NCI-H1694 (cell line): Measurements from ENCODE around the gene ARMH3.

Experiments
- DNase-seq: peaks from one replicate; lab custom pipeline; 2025; lab: John Stamatoyannopoulos, UW

Gene ARMH3

GRCh38 chr10:101894742-101895141, 161.2 kb downstream of the ARMH3 start:
- DNase-seq, result no peak

- DNase-seq, result no peak
Observed at GRCh38 chr10:101894266-101894665, 161.7 kb downstream of the ARMH3 start.

DNA sequence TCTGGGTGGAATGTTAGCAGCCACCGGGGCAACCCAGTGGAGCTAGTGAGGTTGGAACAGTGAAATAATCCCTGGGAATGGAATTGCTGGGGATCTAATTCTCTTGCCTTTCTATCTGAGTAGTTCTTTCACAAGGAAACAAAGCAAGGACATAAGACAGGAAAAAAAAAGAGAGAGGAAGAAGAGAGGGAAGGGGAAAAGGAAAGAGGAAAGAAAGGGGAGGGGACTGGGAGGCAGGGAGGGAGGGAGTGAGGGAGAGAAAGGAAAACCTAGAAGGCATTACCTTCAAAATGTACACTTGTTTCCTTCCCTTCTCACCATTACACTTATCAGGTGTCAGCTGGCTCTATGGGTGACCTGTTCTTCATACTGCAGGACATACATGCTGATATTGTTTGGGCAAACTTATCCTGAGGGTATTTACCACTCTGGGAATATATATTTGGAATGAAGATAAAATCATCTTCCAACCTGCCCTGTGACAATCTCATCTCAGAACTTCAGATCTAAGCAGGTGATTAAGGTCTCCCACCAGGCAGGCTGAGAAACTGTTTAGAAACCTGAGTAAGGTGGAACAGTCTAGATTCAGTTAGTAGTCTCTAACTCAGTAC, 162.4 kb downstream of the ARMH3 start:
- no peak for DNase-seq

DNA sequence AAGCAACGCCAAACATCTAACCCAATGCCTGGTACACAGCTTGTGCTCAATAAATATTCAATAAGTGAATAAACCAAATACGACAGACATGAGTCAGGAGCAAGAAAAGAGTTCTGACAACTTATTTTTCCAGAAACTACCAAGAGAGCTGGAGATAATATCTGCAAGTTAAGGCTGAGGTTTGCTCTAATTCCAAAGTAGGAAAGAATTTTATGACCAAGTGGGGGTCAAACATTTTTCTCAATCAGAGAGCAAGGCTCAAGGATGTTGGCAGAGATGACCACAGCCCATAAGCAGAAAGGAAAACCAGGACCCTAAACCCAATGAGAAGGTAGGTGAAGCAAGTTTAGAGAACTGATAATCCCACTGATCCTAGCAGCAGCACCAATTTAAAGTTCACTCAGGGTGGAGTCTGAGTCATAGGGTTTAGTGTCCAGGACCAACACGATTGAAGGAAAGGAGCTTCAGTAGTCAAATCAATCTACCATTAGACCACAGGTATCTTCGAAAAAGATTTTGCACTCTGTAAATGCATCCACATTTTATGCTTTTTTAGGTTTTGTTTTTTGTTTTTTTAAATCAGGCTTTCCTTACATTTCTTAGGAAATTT, 163.1 kb downstream of the ARMH3 start:
- no peak for DNase-seq

DNA sequence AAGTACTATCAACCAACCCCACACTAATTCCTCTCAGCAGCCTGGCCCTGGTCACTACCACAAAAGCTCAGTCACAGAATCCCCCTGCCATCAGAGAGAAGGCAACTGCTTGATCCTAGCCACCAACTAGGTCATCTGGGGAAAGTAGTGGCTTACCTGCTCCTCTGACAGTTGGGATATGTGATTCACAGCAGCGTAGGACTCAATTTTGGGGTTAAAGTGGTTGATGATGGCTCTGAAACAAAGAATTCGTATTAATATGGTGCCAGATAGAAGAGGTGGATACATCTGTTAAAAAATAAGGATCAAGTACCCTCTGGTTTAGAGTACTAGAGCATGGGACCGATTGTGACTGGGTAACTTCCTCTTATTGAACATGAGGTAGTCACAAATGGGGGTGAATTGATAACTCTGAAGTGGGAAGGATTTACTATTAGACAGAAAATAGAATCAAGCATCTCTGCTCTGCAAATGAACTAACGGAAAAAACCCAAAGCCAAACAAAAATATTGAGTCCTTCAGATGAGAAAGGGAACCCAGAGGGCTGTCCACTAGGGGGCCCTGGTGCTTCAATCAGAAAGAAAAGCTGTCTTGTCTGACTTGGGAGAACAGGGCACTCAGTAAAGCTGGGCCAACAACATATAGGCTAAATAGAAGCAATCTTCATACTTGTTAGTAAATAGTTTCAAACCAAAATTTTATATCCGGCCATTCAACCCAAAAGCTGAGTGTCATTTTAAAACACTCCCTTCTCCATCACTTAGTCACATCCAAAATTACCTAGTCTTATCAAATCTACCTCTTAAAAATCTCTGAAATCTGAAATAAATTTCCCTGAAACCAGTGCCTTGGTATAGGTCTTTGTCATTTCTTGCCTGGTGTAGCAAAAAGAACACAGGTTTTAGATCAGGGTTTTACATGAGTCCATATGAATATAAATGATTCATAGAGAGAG, 166.4 kb downstream of the ARMH3 start:
- DNase-seq, result peak; percentile 83

DNA sequence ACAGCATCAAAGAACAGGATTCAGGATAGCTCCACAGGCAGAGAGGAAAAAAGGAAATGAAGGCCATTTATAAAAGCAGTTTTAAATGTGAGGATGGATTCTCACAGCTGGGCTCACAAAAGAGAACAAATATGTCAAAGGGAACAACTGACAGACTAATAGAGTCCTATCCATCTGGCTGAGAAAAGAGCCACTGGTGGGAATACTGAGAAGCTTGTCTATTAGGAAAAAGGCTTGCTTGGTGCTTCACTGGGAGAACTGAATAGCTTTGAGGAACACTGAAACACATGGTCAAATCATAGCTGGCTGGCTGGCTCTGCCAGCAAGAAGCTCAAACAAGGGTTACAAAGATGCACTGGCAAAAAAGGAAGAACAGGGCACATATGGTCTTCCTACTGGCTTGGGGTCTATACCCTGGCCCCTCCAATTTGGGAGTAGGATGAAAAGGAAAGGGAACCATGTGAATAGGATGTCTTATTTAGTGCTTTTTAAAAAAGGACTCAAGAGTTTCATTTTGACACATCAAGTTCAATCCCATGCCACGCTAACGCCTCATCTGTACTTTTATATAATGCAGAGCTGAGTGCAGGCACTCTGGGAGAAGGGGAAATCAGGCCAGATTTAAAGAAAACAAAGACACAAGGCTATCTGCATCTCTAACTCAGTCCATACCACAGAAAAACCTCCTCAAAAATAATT, 167.6 kb downstream of the ARMH3 start:
- DNase-seq, result no peak

GRCh38 chr10:101887775-101888174, 168.2 kb downstream of the ARMH3 start:
- no peak for DNase-seq

- no peak for DNase-seq
Observed at GRCh38 chr10:101886521-101887312, 169.3 kb downstream of the ARMH3 start.

DNA sequence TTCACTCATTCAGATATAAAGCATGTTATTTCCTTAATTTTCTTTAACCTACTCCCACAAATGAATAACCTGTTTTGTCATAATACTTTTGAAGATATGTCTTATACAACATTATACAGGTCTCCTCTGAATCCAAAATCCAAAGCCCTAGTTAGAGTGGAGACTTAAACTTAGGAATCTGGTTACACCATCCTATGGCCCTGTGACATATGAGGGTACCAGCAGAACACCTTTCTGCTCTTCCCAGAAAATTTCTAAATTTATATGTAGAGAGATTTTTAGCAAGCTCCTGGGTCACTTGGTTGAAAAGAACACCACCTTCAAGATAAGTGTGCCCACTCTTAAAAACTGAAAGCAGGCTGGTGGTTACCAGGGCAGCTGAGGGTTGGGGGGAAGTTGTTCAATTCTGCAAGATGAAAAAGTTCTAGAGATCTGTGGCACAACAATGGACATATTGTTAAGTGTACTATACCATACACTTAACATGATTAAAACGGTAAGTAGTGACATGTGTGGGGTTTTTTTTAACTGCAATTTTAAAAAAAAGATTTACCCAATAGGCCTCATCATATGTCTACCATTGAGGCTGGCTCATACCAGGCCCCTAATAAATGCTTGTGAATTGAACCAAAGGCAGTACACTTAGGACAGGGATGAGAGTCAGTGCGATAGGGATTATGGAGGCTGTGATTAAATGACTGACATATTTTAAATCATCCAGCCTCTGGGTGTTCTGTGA, 174.8 kb downstream of the ARMH3 start:
- DNase-seq, result no peak

- no peak for DNase-seq
Observed at GRCh38 chr10:101880232-101880573, 175.8 kb downstream of the ARMH3 start.

- DNase-seq, result no peak
Observed at GRCh38 chr10:101879456-101880231, 176.3 kb downstream of the ARMH3 start.

GRCh38 chr10:101878869-101879268, 177.1 kb downstream of the ARMH3 start:
- DNase-seq, result no peak

- DNase-seq, result no peak
Observed at GRCh38 chr10:101875068-101875688, 180.8 kb downstream of the ARMH3 start.

DNA sequence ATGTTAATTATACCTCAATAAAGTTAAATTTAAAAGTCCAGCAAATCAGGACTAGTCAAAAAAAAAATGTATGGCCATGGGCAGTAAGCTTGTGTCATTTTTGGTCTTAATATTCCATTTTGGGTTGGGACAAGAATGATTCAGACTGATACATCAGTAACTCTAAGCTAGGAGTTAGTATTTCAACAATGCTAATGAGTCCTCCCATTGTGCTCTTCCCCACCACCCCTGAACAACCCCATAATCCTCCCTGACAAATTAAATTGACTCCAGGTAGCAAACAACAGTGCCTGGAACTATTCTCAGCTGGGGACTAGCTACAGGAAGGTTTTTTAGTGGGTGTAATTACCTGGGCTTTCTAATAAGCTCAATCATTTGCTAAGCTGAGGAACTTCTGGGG, 181.7 kb downstream of the ARMH3 start:
- DNase-seq, result no peak

- DNase-seq, result no peak
Observed at GRCh38 chr10:101867931-101868330, 188.0 kb downstream of the ARMH3 start.

GRCh38 chr10:101859530-101859929, 196.4 kb downstream of the ARMH3 start:
- no peak for DNase-seq

- DNase-seq, result no peak
Observed at GRCh38 chr10:101858723-101859500, 197.1 kb downstream of the ARMH3 start.

GRCh38 chr10:101857802-101858476, 198.0 kb downstream of the ARMH3 start:
- no peak for DNase-seq
